GM18907 (cell line): Measurements from ENCODE around the gene MAFG.

Experiments
- ATAC-seq: cut with Tn5 transposase; IDR thresholded peaks from one replicate; pipeline ENCODE4 v1.9.1; 2021; ENCODE audit warnings: mild to moderate bottlenecking, moderate library complexity; ENCODE audit not compliant: unreplicated experiment

MAFG gene

DNA sequence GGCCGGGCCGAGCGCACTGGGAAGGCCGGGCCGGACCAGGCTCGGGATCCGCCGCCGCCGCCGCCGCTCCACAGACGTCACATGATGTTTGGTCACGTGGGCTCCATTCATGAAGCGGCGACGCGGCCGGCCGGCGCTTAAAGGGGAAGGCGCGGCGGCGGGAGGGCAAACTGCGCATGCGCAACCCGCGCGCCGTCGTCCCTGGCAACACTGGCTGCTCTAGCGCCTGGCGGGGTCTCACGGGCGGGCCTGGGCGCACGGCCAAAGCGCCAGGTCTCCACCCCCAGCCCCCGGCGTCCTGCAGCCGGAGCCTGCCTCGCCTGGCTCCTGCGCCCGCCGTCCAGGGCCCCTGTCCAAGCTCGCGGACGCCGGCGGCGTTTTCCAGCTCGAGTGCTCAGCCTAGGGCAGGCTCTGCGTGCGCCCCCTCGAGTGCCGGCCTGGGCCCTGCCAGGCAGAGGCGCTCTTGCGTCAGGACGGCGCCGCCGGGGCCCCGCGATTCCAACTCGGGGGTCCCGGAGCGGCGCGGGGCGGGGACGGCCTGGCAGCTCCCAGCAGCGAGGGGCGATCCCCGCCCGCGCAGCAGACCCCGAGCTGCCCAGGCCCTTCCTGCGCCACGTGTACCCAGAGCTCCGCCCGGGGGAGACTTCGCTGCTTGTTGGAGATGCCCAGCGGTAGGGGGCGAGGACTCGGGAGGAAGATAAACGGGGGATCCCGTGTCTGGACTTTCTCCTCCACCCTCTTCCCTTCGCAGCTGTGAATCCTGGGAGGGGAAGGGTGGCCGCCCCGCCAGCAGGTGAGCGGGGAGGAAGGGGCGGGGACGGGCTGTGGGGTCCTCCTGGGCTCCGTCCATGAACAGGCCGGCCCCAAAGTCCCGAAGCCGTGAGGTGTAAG is at the start of gene MAFG:
Gene MAFG, minus strand, starts transcription at position 83 of the 891 bp plus-strand sequence. CDS start 4,550 bp downstream, outside the sequence.
- ATAC-seq = peak; percentile 60

DNA sequence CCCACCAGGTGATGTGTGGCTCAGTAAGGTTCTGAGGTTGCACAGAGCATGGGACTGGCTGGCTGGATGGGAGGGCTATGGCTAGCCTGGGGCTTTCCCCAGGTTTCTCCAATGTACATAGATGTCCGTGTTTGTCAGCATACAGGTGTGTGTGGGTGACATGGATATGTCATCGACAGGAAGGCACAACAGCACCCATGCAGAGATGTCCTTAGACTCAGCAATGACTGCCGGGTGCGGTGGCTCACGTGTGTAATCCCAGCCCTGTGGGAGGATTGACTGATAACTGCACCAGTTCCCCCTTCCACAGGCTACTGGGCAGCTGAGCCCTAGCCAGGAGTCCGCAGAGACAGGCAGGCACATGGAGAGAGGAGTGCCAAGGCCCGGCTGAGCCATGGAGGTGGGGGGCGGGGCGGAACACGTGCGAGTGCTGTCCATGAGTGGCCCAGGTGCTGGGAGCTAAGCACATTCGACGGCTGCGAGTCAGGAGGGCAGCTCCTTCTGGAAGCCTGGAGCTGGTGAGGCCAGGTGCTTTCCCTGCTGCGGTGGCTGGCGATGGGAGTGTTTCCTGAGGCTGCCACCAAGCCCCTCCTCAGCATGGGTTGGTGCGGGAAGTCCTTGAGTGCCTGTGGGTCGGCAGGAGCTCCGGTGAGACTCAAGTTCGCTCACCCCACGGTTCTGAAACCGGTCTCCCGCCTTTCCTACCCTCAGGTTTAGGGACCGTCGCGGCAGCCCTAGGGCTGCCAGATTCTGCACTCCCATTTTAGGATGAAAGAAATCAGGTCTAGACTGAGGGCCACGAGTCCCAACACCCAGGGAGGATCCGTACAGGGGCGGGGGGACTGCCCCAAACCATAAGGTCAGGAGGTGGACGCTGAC is 49.0 kb upstream of the MAFG start:
- ATAC-seq = peak; percentile 11

DNA sequence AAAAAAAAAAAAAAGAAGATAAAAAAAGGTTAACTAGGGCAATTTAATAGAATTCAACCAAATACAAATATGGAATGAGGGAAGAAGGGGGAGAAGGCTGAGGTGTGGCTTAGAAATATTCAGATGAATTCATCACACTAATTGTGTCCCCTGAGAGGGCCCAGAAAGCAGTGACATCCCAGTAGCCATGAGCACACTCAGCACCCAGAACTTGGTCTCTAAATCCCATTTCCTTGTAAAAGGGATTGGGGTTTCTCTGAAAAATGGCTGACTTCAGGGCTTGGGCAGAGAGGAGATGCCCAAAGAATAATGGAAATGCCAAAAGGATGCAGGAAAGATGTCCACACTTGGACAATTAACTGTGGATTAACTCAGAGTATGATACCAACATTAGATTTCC is 45.9 kb upstream of the MAFG start:
- no peak for ATAC-seq

DNA sequence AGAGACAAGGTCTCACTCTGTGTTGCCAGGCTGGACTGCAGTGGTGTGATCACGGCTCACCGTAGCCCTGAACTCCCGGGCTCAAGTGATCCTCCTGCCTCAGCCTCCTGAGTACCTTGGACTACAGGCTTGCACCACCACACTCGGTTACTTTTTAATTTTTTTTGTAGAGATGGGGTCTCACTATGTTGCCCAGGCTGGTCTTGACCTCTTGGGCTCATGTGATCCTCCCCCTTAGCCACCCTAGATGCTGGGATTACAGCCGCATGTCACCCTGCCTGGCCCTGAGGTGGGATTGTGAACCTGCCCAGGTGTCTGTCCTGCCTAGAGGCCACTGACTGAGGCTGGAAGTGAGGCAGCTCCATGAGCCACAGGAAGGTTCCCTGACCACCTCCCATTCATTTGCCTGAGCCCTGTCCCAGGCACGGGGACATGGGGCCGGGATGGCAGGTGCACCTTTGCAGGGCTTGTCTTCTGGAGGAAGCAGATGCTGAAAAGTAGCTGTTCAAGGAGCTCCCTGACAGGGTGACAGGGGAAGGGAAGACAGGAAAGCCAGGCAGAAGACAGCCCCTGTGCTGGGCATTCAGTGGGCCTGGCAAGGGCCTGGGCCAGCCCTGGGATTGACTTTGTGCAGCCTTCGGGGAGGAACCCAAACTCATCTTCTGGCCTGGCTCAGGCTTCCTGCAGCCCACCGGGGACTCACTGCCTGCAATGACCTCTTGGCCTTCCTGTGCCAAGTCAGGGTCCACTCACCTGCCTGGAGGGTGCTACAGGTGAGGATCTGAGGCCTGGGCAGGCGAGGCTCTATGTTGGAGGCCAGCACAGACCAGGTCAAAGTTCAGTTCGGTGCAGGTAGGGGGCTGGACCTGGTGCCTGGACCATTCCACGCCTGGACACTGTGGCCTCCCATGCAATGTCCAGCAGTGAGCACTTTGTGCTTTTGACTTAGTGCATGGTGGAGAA is 41.6 kb upstream of the MAFG start:
- no peak for ATAC-seq

DNA sequence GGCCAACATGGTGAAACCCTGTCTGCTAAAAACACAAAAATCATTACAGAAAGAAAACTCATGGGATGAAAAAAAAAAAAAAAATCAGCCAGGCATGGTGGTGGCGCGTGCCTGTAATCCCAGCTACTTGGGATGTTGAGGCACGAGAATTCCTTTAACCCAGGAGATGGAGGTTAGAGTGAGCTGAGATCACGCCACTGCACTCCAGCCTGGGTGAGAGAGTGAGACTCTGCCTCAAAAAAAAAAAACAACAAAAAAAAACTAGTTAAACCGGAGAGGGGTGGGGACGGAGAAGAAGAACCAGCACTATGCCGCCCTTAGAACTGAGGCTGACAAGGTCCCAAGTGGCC is 40.8 kb upstream of the MAFG start:
- ATAC-seq = no peak

DNA sequence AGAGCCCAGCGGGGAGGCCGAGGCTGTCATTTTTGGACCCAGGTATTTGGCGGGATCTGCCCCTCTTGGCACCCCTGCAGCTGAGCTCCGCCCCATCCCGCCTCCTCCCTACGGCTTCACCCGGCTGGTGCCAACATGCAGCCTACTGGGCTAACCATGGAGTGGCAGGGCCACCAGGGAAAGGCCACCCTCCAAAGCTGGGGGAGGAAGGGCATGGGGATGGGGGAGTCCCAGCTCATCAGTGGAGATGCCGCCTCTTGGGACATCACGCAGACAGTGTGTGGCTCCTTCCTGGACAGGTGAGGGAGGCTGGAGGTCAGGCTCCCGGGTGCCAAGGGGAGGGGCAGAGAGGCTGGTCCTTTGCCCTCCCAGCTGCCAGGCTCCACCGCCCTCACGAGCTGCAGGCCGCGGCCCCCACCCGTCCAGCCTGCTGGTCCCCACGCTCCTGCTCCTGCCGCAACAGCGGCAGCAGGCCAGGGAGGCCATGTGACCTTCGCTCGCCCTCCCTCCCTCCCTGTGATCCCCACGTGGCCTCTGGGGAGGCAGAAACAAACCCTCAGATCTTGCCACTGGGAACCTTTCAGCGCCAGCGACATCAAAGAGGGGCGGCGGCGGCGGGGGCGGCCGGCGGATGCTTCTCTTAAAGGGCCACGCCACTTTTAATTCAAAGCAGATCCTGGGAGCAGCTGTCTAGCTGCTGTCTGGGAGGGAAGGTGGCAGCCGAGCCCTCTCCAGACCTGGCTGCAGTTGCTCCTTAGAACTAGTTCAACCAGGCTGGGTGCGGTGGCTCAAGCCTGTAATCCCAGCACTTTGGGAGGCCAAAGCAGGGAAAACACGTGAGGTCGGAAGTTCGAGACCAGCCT is 40.2 kb upstream of the MAFG start:
- ATAC-seq = no peak

DNA sequence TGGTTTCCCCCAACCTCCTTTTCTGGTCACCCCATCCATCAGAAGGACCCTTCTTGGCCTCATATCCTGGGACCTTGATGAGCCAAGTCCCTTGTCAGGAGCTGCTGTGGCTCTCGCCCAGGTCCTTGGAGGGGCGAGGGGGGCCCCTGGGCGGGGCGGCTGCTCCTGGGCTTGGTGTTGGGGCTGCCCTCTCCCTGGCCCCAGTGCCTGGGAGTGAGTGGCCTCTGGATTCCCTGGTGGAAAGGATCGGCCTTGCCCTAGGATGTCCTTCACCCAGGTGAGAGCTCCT is 39.7 kb upstream of the MAFG start:
- ATAC-seq = no peak

DNA sequence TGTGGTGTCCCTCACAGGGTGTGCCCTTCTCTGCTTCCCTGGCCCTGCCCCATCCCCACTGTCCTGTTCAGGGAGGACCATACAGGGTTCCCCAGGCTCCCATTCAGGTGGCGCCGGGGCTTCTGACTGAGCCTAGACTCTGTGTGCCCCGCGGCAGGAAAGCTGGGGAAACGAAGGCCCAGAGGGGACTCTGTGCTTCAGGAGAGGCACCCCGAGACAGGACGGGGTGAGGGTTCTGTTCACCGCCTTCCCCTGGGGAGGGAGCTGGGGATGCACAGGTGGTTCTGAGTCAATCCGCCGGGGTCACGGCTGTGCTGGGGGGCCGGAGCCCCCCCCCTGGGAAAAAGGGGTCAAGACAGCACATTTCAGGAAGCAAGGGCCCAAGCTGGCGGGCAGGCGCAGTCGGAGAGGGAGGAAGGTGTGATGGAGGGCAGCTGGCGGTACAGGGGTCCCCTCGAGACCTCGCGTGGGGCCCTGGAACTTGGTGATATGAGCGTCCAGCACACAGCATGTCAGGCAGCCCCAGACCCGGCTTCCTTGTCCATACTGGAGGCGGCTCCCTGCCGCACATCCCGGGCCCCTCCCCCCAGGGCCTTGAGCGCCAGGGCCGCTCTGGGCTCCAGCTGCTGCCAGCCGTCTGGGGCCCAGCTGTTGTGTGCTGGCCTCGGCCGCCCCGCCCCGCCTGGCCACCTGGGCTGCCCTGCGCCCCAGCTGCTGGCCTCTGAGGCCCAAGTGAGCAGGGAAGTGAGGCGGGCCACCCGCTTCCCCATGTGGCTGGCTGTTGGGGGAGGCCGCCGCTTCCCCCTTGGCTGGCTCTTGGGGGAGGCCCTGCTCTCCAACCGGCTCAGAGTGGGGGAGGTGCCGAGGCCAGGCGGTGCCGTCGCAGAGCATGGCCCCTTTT is 39.1 kb upstream of the MAFG start:
- ATAC-seq = no peak

DNA sequence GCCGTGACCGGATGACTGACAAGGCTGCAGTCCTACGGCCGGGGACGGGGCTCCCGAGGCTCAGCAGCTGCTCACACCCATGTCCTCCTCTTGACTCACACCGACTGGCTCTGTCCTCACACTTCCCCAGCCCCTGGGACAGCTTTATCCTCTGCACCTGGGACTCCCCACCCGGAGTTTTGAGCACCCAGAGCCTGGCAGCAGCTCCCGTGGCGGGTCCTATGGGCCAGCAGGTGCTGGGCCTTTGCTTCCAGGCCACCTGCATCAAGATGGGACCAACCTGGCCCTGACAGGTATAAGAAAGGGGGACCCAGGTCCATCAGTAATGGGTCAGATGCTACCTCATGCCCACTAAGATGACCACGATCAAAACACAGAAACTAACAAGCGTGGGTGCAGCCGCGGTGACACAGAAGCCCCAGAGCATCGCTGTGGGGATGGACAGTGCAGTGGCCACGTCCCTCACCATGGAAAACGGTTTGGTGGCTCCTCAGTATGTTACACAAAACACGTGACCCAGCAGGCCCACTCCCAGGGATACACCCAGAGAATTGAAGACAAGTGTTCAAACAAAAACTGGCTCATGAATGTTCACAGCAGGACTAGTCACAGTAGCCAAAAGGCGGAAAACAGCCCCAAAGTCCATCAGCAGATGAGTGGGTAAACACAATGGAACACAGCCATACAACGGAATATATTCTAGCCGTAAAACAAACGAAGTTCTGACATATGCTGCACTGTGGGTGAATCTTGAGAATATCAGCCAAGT is 36.7 kb upstream of the MAFG start:
- no peak for ATAC-seq

DNA sequence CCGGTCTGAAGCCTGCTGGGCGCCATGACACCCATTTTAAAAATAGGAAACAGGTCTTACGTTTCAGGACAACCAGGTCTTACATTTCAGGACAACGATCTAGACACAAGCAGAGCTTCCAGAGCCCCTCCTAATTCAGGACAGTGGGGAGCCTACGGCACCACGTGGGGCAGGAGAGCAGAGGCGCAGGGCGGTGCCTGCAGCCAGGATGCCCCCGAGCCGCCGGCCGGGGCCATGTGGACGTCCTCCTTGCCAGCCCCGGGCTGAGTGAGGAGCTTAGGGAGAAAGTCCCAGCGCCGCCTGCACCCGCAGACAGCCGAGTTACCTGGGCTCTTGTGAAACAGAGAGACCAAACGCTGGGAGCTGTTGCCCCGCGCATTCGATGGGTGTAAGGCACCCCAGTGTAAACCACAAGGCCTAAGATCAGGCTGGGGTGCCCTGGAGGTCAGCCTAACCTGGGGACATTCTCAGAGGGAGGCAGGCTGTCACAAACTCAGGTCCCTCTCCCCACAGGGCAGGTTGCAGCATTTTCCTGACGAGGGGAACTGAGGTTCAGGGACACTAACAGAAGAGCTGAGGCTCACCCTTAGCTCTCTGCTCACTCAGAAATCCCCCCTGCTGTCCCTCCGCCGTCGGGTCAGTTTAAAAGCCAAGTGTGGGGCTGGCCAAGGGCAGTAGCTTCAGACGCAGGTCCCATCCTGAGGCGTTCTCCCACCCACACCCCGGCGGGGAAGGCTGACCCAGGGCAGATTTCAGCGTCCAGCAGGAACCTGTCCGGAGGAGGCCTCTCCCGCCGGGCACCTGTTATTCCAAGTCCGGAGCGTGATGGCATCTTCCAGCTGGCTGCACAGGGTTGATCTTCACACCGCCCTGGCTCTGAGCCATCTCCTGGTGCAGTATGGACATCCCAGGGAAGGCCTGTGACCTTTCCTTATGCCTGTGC is 35.2 kb upstream of the MAFG start:
- ATAC-seq = no peak

DNA sequence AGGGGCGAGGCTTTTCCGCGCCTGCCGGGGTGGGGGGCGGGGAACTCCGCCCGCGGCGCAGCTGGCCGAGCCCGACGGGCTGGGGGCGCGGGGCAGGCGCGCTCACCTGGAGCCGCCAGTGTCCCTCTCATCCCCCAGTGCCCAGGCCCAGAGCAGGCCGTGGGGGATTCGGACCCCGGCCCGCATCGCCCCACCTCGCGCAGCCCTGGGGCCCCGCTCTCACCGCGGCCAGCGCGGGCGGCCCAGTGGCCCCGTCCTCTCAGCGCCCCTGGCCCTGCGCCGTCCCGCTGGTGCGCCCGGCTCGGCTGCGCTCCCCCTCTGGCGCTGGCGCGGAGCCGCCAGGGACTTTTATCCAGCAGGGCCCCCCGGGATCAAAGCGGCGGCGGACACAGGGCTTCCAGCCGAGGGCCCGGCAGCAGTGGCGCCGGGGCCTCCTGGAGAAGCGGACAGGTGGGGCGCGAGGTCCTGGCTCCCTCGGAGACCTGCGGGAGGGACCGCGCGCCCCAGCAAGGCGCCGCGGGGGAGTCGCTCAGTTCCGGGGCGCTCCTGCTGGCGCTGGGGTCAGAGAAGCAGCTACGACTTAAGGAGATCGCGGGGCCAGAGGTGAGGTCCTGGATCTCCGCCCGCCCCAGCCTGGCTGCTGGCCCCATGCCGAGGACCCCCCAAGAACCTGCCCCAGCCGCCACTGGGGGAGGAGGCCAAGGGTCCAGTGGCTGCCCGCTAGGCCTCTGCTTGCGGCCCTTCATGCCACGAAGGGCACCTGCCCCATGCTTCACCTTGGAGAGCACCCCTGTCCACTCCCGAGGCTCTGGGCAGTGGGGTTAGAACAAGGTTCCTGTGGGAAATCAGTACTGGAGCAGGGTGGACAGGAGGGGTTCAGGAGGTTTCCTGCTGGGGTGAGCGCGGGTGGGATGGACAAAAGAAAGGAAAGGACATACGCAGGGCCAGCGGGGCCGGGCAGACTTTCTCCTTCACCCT is 34.3 kb upstream of the MAFG start:
- ATAC-seq = no peak

DNA sequence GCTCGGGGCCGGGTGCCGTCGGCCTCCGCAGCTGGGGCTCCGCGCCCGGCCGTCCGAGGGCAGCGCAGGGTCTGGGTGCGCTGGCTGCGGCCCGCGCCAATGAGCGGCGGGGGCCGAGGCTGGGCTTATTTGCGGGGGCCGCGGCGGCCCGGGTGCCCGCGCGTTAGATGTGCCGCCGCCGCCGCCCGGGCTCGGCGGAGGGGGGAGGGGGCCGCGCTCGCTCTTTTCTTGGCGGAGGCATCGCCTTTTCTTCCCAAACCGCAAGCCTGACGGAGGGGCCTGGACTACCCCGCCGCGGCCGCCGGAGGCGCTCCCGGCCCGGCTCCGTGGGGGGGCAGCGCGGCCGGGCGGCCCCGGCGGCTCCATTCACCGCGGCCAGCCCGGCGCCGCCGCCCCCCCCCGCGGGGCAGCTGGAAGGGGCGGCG is 33.6 kb upstream of the MAFG start, which contains the start of gene NOTUM:
Gene NOTUM, minus strand, starts transcription at position 101 of the 425 bp plus-strand sequence. CDS start 278 bp downstream, outside the sequence.
- no peak for ATAC-seq

DNA sequence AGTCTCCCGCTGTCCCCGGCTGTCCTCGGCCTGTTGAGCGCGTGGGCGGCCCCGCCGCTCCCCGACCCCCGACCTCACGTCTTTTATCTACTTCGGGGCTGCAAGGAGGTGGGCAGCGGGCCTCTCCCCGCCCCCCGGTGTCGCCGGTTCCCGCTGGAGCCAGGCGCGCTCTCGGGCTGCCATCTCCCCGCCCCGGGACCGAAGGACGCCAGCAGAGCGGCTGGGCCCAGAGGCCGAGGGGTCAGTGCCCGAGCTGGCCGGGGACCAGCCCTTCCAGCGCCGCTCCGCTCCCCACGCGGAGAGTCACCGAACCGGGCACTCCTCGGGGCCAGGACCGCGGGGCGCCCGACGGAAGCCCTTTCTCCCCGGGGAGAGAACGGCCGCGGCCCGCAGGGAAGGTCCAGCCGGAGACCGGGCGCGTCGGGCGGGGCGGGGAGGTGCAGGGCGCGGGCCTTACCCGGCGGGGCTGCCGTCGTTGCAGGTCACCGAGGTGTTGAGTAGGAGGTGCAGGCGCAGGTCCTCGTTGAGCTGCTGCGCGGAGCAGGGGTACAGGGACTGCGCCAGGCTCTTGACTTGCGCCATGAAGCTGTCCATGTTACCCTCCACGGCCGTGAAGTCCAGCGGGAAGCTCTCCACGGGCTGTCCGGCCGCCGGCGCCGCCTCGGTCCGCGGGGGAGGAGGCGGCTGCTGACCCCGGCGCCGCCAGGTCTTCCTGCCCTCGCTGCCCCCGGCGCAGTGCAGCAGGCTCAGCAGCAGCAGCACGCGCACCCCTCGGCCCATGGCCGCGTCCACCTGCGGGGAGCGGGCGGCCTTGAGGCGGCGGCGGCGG is 32.8 kb upstream of the MAFG start:
- ATAC-seq = no peak

DNA sequence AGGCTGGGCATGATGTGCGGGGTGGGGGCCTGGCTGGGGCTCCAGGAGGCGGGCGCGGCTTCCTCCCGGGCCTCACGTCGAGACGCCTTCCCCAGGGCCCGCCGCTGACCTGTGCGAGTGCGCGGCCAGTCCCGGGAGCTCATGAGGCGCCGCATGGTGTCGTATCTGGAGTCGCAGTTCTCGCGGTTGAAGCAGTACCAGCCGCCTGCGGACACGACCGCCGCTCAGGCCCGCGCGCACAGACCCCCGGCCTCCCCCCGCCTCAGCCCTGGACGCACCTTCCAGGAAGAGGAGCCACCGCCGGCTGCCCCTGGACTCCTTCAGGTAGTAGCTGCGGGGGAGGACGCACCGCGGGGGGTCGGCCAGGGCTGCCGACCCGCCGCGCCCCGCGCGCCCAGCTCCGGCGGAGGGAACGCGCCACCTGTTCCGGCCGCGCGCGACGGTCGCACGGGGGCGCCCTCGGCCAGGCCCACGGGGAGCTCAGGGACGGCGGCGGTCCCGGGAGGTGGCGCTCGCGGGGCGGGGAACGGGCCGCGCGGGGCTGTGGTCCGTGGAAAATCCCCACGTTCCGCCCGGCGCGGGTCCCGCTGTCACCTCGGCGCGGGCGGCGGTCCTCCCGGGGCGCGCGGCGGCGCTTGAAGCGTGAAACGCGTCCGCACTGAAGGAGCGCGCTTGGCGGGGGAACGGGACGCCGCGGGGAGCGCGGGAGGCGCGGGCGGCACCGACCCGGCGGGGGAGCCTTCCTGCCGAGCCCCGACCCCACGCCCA is 32.0 kb upstream of the MAFG start:
- ATAC-seq = peak; percentile 48
